ENCODE data around the gene ZNF235.
"Not testable (repeated sequence)": the region's sequence is repeated elsewhere in the genome, so short reads cannot be mapped to it uniquely, and the experiment has no call there.

- TF ChIP-seq, protein P1, sequence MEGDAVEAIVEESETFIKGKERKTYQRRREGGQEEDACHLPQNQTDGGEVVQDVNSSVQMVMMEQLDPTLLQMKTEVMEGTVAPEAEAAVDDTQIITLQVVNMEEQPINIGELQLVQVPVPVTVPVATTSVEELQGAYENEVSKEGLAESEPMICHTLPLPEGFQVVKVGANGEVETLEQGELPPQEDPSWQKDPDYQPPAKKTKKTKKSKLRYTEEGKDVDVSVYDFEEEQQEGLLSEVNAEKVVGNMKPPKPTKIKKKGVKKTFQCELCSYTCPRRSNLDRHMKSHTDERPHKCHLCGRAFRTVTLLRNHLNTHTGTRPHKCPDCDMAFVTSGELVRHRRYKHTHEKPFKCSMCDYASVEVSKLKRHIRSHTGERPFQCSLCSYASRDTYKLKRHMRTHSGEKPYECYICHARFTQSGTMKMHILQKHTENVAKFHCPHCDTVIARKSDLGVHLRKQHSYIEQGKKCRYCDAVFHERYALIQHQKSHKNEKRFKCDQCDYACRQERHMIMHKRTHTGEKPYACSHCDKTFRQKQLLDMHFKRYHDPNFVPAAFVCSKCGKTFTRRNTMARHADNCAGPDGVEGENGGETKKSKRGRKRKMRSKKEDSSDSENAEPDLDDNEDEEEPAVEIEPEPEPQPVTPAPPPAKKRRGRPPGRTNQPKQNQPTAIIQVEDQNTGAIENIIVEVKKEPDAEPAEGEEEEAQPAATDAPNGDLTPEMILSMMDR (IDR thresholded peaks at IDR 0.05) = not testable (repeated sequence)
- not testable (repeated sequence) for TF ChIP-seq POLR2A (IDR thresholded peaks at IDR 0.05)
Measured at GRCh38 chr19:44334639-44335038, 29.8 kb upstream of the ZNF235 start.
